HG03571 (cell line): ENCODE measurements around the gene HYCC1.
"Not testable (repeated sequence)": the region's sequence is repeated elsewhere in the genome, so short reads cannot be mapped to it uniquely, and the experiment has no call there.

ENCODE experiments used
- ATAC-seq: cut with Tn5 transposase; IDR thresholded peaks from one replicate; pipeline ENCODE4 v1.9.1; 2021; ENCODE audit not compliant: unreplicated experiment

Gene HYCC1

GRCh38 chr7:22989643-22990587 lies 24.0 kb downstream of the HYCC1 start:
- ATAC-seq: no peak

GRCh38 chr7:22985436-22985835 lies 28.5 kb downstream of the HYCC1 start:
- ATAC-seq: no peak

- ATAC-seq: no peak
These were observed 30.6 kb downstream of the HYCC1 start for GRCh38 chr7:22983257-22983855.

GRCh38 chr7:22980422-22980821 lies 33.5 kb downstream of the HYCC1 start:
- no peak for ATAC-seq

- ATAC-seq: no peak
These were observed 34.1 kb downstream of the HYCC1 start for GRCh38 chr7:22979861-22980260.

GRCh38 chr7:22979251-22979650 lies 34.7 kb downstream of the HYCC1 start:
- no peak for ATAC-seq

GRCh38 chr7:22974636-22975035 lies 39.3 kb downstream of the HYCC1 start:
- ATAC-seq: not testable (repeated sequence)

GRCh38 chr7:22972207-22972606 lies 41.7 kb downstream of the HYCC1 start:
- ATAC-seq: no peak

- ATAC-seq: no peak
These were observed 44.9 kb downstream of the HYCC1 start for GRCh38 chr7:22969010-22969431.
